Measurements from ENCODE around the gene ADCY9.
A peak's percentile ranks its signal among the peaks of the same experiment; 100 is the strongest.
"Not testable (repeated sequence)": the region's sequence is repeated elsewhere in the genome, so short reads cannot be mapped to it uniquely, and the experiment has no call there.

ADCY9 gene

GRCh38 chr16:4092547-4093265, 23.5 kb downstream of the ADCY9 start:
- no peak for DNase-seq

DNA sequence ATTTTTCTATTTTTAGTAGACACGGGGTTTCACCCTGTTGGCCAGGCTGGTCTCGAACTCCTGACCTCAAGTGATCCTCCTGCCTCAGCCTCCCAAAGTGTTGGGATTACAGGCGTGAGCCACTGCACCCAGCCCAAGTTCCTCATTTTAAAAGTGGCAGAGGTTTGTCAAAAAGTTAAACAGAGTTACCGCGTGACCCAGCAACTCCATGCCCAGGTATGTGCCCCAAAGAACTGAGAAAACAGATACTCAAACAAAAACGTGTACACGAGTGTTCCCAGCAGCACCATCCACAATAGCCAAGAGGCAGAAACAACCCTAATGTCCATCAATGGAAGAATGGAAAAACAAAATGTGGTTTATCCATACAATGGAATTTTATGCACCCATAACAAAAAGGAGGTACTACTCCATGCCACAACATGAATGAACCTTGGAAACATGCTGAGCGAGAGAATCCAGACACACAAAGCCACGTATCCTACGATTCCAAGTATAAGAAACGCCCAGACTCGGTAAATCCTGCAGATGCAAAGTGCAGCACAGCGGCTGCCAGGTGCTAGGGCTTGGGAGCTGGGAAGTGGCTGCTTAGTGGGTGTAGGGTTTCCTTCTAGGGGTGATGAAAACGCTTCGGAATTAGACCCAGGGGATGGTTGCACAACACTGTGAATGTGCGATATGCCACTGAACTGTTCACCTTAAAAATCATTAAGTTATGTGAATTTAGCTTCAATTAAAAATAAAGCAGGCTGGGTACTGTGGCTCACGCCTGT, 24.8 kb downstream of the ADCY9 start:
- DNase-seq: no peak

DNA sequence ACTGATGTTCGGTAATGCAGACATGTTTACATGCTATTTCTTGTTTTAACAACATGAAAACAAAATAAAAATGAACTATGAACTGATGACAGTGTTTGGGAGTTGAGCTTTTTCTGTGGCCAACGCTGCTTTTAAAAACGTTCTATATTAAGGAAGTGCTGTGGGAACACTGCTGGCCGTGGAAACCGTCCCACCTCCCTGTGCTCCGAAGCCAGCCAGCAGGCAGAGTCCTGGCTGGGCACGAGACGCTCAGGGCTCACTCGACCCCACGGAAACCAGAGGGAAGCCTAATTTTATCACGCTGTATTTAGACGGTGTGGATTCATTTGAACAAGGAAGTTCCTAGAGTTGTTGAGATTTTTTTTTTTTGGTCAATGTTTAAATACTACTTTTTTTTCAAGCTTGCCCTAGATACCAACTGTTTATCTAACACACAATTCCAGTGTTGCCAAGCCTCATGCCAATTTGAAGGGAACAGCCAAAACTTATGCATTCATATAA, 25.8 kb downstream of the ADCY9 start:
- DNase-seq: no peak

- DNase-seq: no peak
These were observed 26.4 kb downstream of the ADCY9 start for GRCh38 chr16:4089811-4090301.

DNA sequence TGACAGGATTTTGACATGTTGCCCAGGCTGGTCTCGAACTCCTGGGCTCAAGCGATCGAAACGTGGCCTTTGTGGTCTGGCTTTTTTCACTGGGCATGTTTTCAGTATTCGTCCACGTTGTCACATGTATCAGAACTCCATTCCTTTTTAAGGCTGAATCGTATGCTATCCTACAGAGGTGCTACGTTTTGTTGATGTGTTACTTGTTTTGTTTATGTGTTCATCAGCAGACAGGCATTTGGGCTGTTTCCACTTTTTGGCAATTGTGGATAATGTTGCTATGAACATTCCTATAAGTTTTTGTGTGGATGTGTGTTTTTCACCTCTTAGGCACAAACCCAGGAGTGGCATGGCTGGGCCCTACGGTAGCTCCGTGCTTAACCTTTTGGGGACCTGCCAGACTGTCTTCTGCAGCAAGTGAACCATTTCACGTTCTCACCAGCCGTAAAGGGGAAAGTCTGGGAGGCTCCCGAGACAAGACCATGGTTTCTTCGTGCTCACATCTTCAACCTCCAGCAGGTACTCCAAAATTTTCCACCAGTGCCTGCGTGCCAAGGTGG, 26.9 kb downstream of the ADCY9 start:
- DNase-seq: no peak

- DNase-seq: no peak
These were observed 28.2 kb downstream of the ADCY9 start for GRCh38 chr16:4087990-4088577.

- no peak for DNase-seq
These were observed 28.9 kb downstream of the ADCY9 start for GRCh38 chr16:4087099-4087885.

DNA sequence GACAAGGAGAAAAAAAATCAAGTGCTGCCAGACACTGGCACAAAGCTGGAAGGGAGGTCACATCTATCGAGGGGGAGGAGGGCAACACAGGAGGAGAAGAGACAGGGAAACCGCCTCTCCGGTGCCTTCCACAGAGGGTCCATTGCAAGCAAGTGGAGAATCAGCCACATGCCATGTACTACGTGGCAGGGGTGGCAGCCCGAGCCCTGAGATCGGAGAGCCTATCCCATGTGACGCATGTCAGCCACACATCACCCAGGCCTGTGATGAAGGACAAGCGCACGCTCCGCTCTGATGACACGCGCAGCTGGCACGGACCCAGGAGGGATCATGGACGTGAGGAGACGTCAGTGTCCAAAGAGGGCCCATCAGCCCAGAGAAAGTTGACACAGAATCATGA, 30.1 kb downstream of the ADCY9 start:
- DNase-seq: no peak

GRCh38 chr16:4085405-4085970, 30.8 kb downstream of the ADCY9 start:
- no peak for DNase-seq

DNA sequence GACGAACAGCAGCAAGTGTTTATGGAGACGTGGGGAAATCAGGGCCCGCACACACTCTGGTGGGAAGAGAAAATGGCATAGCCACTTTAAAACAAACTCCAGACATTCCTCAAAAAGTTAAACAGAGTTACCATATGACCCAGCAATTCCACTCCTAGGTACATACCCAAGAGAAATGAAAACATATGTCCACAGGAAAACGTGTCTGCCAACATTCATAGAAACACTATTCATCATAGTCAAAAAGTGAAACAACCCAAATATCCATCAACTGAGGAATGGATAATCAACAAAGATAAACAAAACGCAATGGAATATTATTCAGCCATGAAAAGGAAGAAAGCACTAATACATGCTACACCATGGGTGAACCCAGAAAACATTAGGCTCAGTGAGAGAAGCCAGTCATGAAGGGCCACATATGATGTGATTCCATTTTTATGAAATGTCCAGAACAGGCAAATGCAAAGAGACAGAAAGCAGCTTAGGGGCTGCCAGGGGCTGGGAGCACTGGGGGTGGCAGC, 32.8 kb downstream of the ADCY9 start:
- no peak for DNase-seq

DNA sequence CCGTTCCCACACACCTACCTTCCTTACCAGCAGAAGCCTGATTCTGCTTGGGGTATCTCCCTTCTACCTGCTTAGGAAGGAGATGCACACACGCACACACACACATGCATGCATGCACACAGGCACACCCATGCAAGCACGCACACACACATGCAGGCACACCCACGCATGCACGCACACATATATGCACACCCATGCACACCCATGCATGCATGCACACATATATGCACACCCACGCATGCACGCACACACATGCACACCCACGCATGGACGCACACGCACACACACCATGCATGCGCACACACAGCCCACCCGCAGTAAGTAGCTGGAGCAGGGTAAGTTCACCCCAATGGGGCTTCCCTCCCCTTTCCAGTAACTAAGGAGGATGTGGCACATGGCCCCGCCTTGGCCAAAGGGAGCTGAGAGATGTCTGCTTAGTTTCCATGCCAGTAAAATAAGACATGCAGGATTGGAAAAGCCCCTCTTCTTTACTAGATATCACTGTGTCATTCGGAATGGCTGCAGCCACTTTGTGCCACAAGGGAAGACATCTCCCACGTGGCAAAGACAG, 33.7 kb downstream of the ADCY9 start:
- DNase-seq: no peak

GRCh38 chr16:4081521-4082021, 34.7 kb downstream of the ADCY9 start:
- peak; percentile 43 for DNase-seq

DNA sequence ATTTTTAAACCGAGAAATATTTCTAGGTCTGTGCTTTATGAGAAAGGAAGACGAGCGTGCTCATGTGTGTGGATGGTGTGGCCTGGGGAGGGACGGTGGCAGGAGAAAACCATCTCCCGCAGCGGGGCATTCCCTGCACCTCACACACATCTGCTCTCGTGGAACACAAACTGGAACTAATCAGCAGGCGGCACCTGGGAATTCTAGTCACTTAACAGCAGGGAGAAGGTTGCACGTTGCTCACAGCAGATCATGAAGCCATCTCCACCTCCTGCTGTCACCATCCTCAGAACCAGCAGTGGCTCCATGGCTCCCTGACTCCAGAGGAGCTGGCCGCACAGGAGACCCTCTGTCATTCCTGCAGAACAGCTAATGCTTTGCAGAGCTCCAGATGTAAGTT, 35.2 kb downstream of the ADCY9 start:
- DNase-seq: no peak

- DNase-seq: no peak
These were observed 39.0 kb downstream of the ADCY9 start for GRCh38 chr16:4077174-4077649.

DNA sequence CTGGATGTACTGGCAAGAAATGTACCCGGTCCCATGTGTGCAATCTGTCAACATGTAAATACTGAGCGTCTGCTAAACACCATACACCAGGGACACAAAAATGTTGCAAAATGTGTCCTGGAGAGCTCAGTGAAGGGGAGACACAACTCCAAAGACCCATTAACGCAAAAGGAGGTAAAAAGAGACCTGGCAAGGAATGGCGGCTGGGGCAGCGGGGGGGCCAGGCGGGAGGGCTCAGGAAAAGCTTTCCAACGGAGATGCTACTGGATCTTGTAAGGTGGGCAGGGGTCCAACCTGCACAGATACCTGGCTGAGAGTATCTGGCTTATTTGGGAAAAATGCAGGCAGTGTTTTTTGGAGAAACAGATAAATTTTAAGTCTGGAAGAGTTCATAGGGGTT, 40.7 kb downstream of the ADCY9 start:
- no peak for DNase-seq

DNA sequence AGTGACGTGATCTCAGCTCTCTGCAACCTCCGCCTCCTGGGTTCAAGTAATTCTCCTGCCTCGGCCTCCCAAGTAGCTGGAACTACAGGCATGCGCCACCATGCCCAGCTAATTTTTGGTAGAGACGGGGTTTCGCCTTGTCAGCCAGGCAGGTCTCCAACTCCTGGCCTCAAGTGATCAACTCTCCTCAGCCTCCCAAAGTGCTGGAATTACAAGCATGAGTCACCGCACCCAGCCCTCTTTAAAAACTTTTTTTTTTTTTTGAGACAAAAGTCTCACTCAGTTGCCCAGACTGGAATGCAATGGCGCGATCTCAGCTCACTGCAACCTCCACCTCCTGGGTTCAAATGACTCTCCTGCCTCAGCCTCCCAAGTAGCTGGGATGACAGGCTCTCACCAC, 43.1 kb downstream of the ADCY9 start:
- not testable (repeated sequence) for DNase-seq

DNA sequence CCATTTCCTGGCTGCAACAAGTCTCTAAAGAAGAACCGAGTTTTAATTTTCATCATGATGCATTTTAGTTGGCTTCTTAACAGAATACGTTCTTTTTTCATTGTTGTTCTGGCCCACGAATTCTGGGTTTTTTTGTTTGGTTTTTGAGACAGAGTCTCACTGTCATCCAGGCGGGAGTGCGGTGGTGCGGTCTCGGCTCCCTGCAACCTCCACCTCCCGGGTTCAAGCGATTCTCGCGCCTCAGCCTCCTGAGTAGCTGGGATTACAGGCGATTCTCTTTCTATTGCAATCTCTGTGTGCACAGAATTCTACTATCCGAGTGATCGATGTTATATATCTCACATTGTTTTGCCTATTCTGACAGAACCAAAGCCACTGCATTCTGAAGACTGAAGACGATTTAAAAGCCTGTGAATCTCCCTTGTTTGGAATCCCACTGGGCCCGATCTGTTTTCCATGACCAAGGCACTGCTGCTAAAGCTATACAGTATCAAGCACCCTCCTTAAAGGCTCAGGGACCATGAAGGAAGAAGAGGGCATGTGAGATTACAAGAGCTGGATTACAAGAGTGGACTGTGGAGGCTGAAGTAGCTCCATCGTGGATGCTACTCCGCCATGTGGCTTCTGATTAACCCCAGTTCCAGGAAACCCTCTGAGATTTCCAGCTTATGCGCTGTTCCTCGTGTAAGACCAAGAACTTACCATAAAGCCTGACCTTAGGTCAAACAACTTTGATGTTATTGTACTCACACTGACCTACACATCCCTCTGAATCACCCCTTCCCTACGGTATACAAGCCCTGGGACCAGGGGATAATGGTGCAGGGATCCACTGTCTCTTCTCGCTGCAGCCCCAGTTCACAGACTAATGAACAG, 44.3 kb downstream of the ADCY9 start:
- no peak for DNase-seq

- no peak for DNase-seq
These were observed 45.3 kb downstream of the ADCY9 start for GRCh38 chr16:4070936-4071335.

DNA sequence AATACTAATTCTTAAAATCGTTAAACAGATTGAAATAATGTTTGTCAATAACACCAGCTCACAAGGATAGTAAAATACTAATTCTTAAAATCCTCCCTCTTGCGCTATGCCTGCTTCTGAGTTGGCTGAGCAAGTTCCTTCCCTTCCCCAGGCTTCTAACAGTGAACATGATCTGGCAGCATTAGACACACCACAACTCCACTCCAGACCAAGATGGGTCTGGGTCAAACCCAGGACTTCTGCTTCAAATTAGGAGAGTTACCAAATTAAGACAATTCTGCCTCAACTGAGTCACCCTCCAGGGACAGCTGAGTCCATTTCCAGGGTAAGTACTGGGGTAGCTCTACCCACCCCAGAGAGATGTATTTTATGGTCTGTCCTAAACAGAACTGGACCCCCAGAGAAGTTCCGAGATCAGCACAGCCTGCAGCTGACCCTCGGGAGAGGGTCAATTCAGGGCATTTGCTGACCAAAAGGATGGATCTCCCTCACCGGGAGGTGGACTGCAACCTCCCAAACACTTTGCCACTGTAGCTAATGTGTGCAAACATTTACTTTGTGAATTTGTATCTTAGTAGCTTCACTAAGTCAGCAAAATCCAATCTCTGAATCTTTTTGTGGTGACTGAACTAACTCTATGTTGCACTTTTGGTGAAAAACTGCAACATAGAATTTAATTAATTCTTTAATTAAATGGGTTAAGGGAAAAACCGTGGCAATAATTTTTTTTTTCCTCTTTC, 48.8 kb downstream of the ADCY9 start:
- no peak for DNase-seq

Data from activated T-cell treated with anti-CD3 and anti-CD28 coated beads for 4 hours (primary cell).